Measurements from ENCODE around the gene C17orf113. TPM values are rescaled to one million over a fixed set of nuclear protein-coding genes. Genes with fewer than 3 reads are reported as not detected.

Gene C17orf113
- total RNA-seq, 1 donor, result 0.09 TPM

- H3K4me3 ChIP-seq (ENCODE audit: low read depth, low read length), result no peak overlapping the region
- no peak for DNase-seq (ENCODE audit: low read depth)
- TF ChIP-seq CTCF (IDR thresholded peaks at IDR 0.05; ENCODE audit: insufficient read depth, low read length), result no peak
These were observed 18.8 kb downstream of the C17orf113 start for GRCh38 chr17:42031584-42031983.

- H3K4me3 ChIP-seq (ENCODE audit: low read depth, low read length), result no peak overlapping the region
- TF ChIP-seq CTCF (IDR thresholded peaks at IDR 0.05; ENCODE audit: insufficient read depth, low read length), result no peak
- DNase-seq (ENCODE audit: low read depth), result no peak
These were observed 21.6 kb downstream of the C17orf113 start for GRCh38 chr17:42028791-42029127.

GRCh38 chr17:42027961-42028790, 22.2 kb downstream of the C17orf113 start:
- DNase-seq (ENCODE audit: low read depth), result no peak
- no peak overlapping the region for H3K4me3 ChIP-seq (ENCODE audit: low read depth, low read length)
- TF ChIP-seq CTCF (IDR thresholded peaks at IDR 0.05; ENCODE audit: insufficient read depth, low read length), result no peak

- TF ChIP-seq CTCF (IDR thresholded peaks at IDR 0.05; ENCODE audit: insufficient read depth, low read length), result no peak
- no peak for DNase-seq (ENCODE audit: low read depth)
- no peak overlapping the region for H3K4me3 ChIP-seq (ENCODE audit: low read depth, low read length)
These were observed 22.9 kb downstream of the C17orf113 start for GRCh38 chr17:42027590-42027889.

- DNase-seq (ENCODE audit: low read depth), result no peak
- TF ChIP-seq CTCF (IDR thresholded peaks at IDR 0.05; ENCODE audit: insufficient read depth, low read length), result no peak
These were observed 23.4 kb downstream of the C17orf113 start for GRCh38 chr17:42026857-42027589.

GRCh38 chr17:42025936-42026335, 24.5 kb downstream of the C17orf113 start:
- DNase-seq (ENCODE audit: low read depth), result no peak
- no peak for TF ChIP-seq CTCF (IDR thresholded peaks at IDR 0.05; ENCODE audit: insufficient read depth, low read length)
- no peak overlapping the region for H3K4me3 ChIP-seq (ENCODE audit: low read depth, low read length)

More at GRCh38 chr17:42026857-42027589, 23.4 kb downstream of the C17orf113 start:
- H3K4me3 ChIP-seq (ENCODE audit: low read depth, low read length), result no peak overlapping the region

Data from fibroblast of the aortic adventitia (primary cell).